Measurements from ENCODE around the gene NELFE. TPM values are rescaled to one million over a fixed set of nuclear protein-coding genes. Genes with fewer than 3 reads are reported as not detected.

Gene NELFE
- total RNA-seq, 1 experiment from 2014 or later = 68.3 TPM

- H3K27ac ChIP-seq (ENCODE audit: low read depth, low read length) = no peak overlapping the region
- no peak overlapping the region for H2AFZ ChIP-seq (ENCODE audit: low read depth, low read length, poor library complexity, severe bottlenecking)
- H3K9ac ChIP-seq (ENCODE audit: low read length) = no peak overlapping the region
- no peaks in the 10 kb centered on the region for H3K9me3 ChIP-seq (ENCODE audit: control insufficient read depth in 1 of 2, insufficient read depth in 1 of 2, low read depth in 1 of 2, low read length in 2 of 2)
- H4K20me1 ChIP-seq (ENCODE audit: insufficient read depth) = no peaks in the 10 kb centered on the region
- no peak overlapping the region for H3K4me3 ChIP-seq (replicated peaks in 1 of 2; ENCODE audit: low read depth in 1 of 2, low read length in 2 of 2)
- ATAC-seq (no peak), DNase-seq (ENCODE audit: low read depth, low spot score) (no peak)
- H3K27me3 ChIP-seq (ENCODE audit: insufficient read depth, low read length) = no peaks in the 10 kb centered on the region
- BruUV-seq (replicated peaks) = no TSS peak
- H3K79me2 ChIP-seq (ENCODE audit: insufficient read depth, low read length) = peaks cover 24% of the 10 kb centered on the region
- H3K9me2 ChIP-seq (ENCODE audit: insufficient read depth) = no peaks in the 10 kb centered on the region
- TF ChIP-seq SRF (IDR thresholded peaks at IDR 0.05; ENCODE audit: low read depth) (no peak), ZNF274 (IDR thresholded peaks at IDR 0.05; ENCODE audit: low read depth, low read length) (no peak), ATF3 (IDR thresholded peaks at IDR 0.05) (no peak), EGR1 (IDR thresholded peaks at IDR 0.05; ENCODE audit: low read depth) (no peak), MAX (IDR thresholded peaks at IDR 0.05) (no peak), CEBPB (IDR thresholded peaks at IDR 0.05; ENCODE audit: low read depth) (no peak), EZH2 (IDR thresholded peaks at IDR 0.05) (no peak), EZH2phosphoT487 (IDR thresholded peaks at IDR 0.05; ENCODE audit: borderline replicate concordance) (no peak), ZFX (IDR thresholded peaks at IDR 0.05) (no peak), POLR2A (IDR thresholded peaks at IDR 0.05; ENCODE audit: borderline replicate concordance, extremely low read depth, insufficient read depth, insufficient read length) (no peak), TCF7L2 (IDR thresholded peaks at IDR 0.05; ENCODE audit: borderline replicate concordance, extremely low read depth, insufficient read depth, insufficient read length) (no peak), CBX3 (IDR thresholded peaks at IDR 0.05; ENCODE audit: low read depth) (no peak), CTCF (IDR thresholded peaks at IDR 0.05 in 2 of 3, conservative IDR thresholded peaks at IDR 0.05 in 1 of 3; ENCODE audit: borderline replicate concordance in 1 of 3, insufficient read depth in 1 of 3, low read depth in 2 of 3, low read length in 2 of 3) (no peak), POLR2AphosphoS5 (IDR thresholded peaks at IDR 0.05; ENCODE audit: low read depth, low read length) (no peak), ZBTB33 (IDR thresholded peaks at IDR 0.05; ENCODE audit: extremely low read depth, insufficient replicate concordance, low read length) (no peak), RAD21 (IDR thresholded peaks at IDR 0.05; ENCODE audit: low read depth) (no peak), SIN3A (IDR thresholded peaks at IDR 0.05; ENCODE audit: low read depth) (no peak), FOSL1 (IDR thresholded peaks at IDR 0.05; ENCODE audit: low read depth) (no peak)
- RAD21 ChIA-PET (ENCODE audit: low non-redundant PET in 1 of 2, low total read pairs in 2 of 2, uncharacterized antibody in 2 of 2, unreplicated experiment in 2 of 2) = no interaction called here
- peaks cover 3 to 21% of the 10 kb centered on the region in 2 experiments; a peak in 3 of 4 replicates for H3K4me1 ChIP-seq (ENCODE audit: control insufficient read depth in 1 of 2, insufficient read depth in 2 of 2, low read length in 2 of 2)
- H3K4me2 ChIP-seq (ENCODE audit: low read length) = no peak overlapping the region
- CTCF ChIA-PET = no interaction called here
- intact Hi-C loops (cut with micrococcal nuclease) = no loop called here
- POLR2A ChIA-PET = interaction anchor here (1.4 kb wide), 1 partner anchor 9 kb away, joined by 3 read pairs; the partner anchor contains the start of gene SKIC2
- peaks cover 28 to 39% of the 10 kb centered on the region in 2 experiments; a peak in 3 of 4 replicates for H3K36me3 ChIP-seq (ENCODE audit: control insufficient read depth in 1 of 2, insufficient read depth in 2 of 2, low read length in 2 of 2)
Observed at GRCh38 chr6:31968326-31968725, 9.6 kb upstream of the NELFE start.
